K562 (cell line): Measurements from ENCODE around the gene MLH1. TPM values are rescaled to one million over a fixed set of nuclear protein-coding genes. Genes with fewer than 3 reads are reported as not detected.

Experiments used
- ARHGAP35 ChIP-seq: fragments of 450-650 bp; IDR thresholded peaks from 2 replicates; pipeline ENCODE4 v1.6.1; 2018; ENCODE audit not compliant: partially characterized antibody
- ATF1 ChIP-seq, 2 experiments: fragments of 450-650 bp in 1 of 2; IDR thresholded peaks; 2 replicates each; pipeline ENCODE4 v1.6.1; 2016; ENCODE audit warnings: missing compliant biosample characterization in 1 of 2, missing genetic modification characterization in 1 of 2
- CHD7 ChIP-seq: fragments of 200-600 bp; sonication (generic); IDR thresholded peaks from one replicate; pipeline ENCODE4 v1.6.1; 2012; ENCODE audit warnings: mild to moderate bottlenecking, low read depth, low read length, inconsistent platforms
- ETV1 ChIP-seq: fragments of 450-650 bp; conservative IDR thresholded peaks from 2 replicates; pipeline ENCODE4 v1.6.1; 2016; ENCODE audit warnings: missing genetic modification characterization, control low read depth, low read depth, missing compliant biosample characterization
- PHF8 ChIP-seq: fragments of 200-600 bp; sonication (generic); IDR thresholded peaks from 2 replicates; pipeline ENCODE4 v1.6.1; 2012; ENCODE audit warnings: mixed run types, mild to moderate bottlenecking, inconsistent platforms, low read length, moderate library complexity, borderline replicate concordance
- RAD51 ChIP-seq: fragments of 450-650 bp; IDR thresholded peaks from 2 replicates; pipeline ENCODE4 v1.7.1; 2016; ENCODE audit warnings: low read depth, mild to moderate bottlenecking, borderline replicate concordance
- SRSF3 ChIP-seq: fragments of 200-400 bp; formaldehyde crosslinking; IDR thresholded peaks from 2 replicates; pipeline ENCODE4 v1.6.1; 2016; ENCODE audit warnings: mild to moderate bottlenecking, low read length, moderate library complexity; ENCODE audit not compliant: insufficient read depth
- TRIM24 ChIP-seq, 2 experiments: fragments of 450-650 bp; IDR thresholded peaks; 2 replicates each; pipeline ENCODE4 v1.6.1; 2016
- TSHZ1 ChIP-seq: fragments of 250-450 bp; sonication (Bioruptor Pico); IDR thresholded peaks from 2 replicates; pipeline ENCODE4 v1.4.0; 2020; ENCODE audit warnings: mild to moderate bottlenecking, moderate library complexity
- ZNF511 ChIP-seq: sonication (generic); formaldehyde crosslinking; IDR thresholded peaks from 2 replicates; pipeline ENCODE4 v1.8.0; 2022; ENCODE audit warnings: mild to moderate bottlenecking, missing genetic modification reagents
- ZNF561 ChIP-seq: fragments of 450-650 bp; formaldehyde crosslinking; conservative IDR thresholded peaks from 2 replicates; pipeline ENCODE4 v1.4.0; 2020; ENCODE audit warnings: mild to moderate bottlenecking, moderate library complexity
- ZNF583 ChIP-seq: fragments of 250-450 bp; sonication (Bioruptor Pico); IDR thresholded peaks from 2 replicates; pipeline ENCODE4 v1.4.0; 2020
- polyA plus RNA-seq, 8 experiments: library from polyadenylated mRNA; depleted of rRNA in 4 of 8; stranded (reverse) in 5 of 8; unstranded in 3 of 8; fragments of >200 nt; fragmentation: Nextera tagmentation in 2 of 8; fragmentation: Illumina TruSeq in 1 of 8; extraction: Ambion mirVana in 2 of 8; extraction: Trizol in 1 of 8; gene quantifications; 2 replicates each; pipeline versions ENCODE4 v1.2.1 to v1.2.3, GENCODE V29; 2011 to 2014; ENCODE audit warnings: inconsistent platforms in 1 of 8, missing spikeins in 1 of 8
- total RNA-seq, 7 experiments: library from RNA; depleted of rRNA in 6 of 7; stranded (reverse); fragments of >200 nt in 6 of 7; fragmentation: Illumina TruSeq in 2 of 7; extraction: Trizol in 2 of 7; gene quantifications; 2 replicates each; pipeline versions ENCODE4 v1.2.1 to v1.2.3, GENCODE V29; 2011 to 2021; ENCODE audit warnings: low replicate concordance in 1 of 7

MLH1 gene
- total and polyA plus RNA-seq, 9 of the 15 experiments (the other 6 are each of a cell fraction or from before 2014, with no cell fraction given), result 76.4 to 155 (median 117) TPM

GRCh38 chr3:36957862-36958686, 35.2 kb upstream of the MLH1 start (continued):
- no peak for TF ChIP-seq ZNF511 (CRISPR knock-in tag)
- peak; percentile 95 to 97 for TF ChIP-seq TRIM24 (IDR thresholded peaks at IDR 0.05)
- no peak for TF ChIP-seq TSHZ1 (CRISPR knock-in tag)
- no peak for TF ChIP-seq ETV1 (tag)
- no peak for TF ChIP-seq CHD7
- TF ChIP-seq SRSF3, result no peak
- 0 out of 2 replicates have a peak, but pooled peaks have one; percentile 61 for TF ChIP-seq ZNF583 (CRISPR knock-in tag)
- no peak for TF ChIP-seq PHF8
- TF ChIP-seq ARHGAP35, result no peak
- no peak for TF ChIP-seq ZNF561
- no peak; the same call in 1 of the 2 replicates for TF ChIP-seq RAD51
- TF ChIP-seq ATF1 (CRISPR knock-in tag; IDR thresholded peaks at IDR 0.05), result no peak
- TF ChIP-seq ATF1 (tag; IDR thresholded peaks at IDR 0.05), result peak; percentile 71
